K562 (cell line): Measurements from ENCODE around the gene ATP12A. TPM values are rescaled to one million over a fixed set of nuclear protein-coding genes. Genes with fewer than 3 reads are reported as not detected.

Experiments used
- ATAC-seq: fragments of 200-7000 bp; cut with Tn5 transposase; 3 replicates; pipeline ENCODE4 v1.9.1; 2020; ENCODE audit warnings: moderate library complexity
- BruUV-seq: library from RNA; stranded (reverse); fragments of 400-500 nt; replicated peaks from 2 replicates; lab custom pipeline; 2021; lab: Mats Ljungman, UMichigan
- CTCF ChIA-PET: fragments of 300-600 bp; formaldehyde crosslinking; extraction: SDS; loops from one replicate; lab custom pipeline; 2021; ENCODE audit warnings: low intra/inter-chr PET ratio; lab: Yijun Ruan, JAX
- POLR2A ChIA-PET: fragments of 300-600, 350-650 bp; sonication (Branson Sonifier 250); formaldehyde crosslinking; extraction: SDS; loops from one replicate; lab custom pipeline; 2021; ENCODE audit warnings: antibody characterized with exemption, inconsistent platforms; lab: Yijun Ruan, JAX
- DNase-seq, 4 experiments: peaks; one replicate each; pipeline versions ENCODE4 v3.0.0 to v3.0.0-alpha.2; 2011 to 2018; ENCODE audit warnings: low spot score in 3 of 4, mixed read lengths in 3 of 4; ENCODE audit errors: extremely low read depth in 1 of 4
- FAIRE-seq: peaks from 2 replicates; lab custom pipeline; 2011; peaks lifted over from hg19 to GRCh38; lab: Jason Lieb, UNC
- H2AFZ ChIP-seq: 2 replicates; pipeline ENCODE4 v1.6.0; 2011; ENCODE audit warnings: low read depth, low read length, control low read depth, inconsistent platforms
- H3K27ac ChIP-seq: fragments of 200-600 bp; 3 replicates; pipeline ENCODE4 v1.8.0; 2011; ENCODE audit warnings: low read depth, mild to moderate bottlenecking, control low read depth, inconsistent platforms, low read length, moderate library complexity, mixed read lengths; ENCODE audit errors: extremely low read depth
- H3K27me3 ChIP-seq, 2 experiments: fragments of 300-600 bp in 1 of 2; 2 replicates in 1 of 2; 3 replicates in 1 of 2; pipeline versions ENCODE4 v1.6.0 to v1.8.0; 2011; ENCODE audit warnings: inconsistent platforms in 2 of 2, low read length in 2 of 2, mild to moderate bottlenecking in 1 of 2, mixed read lengths in 1 of 2, moderate library complexity in 1 of 2; ENCODE audit not compliant: control insufficient read depth in 2 of 2, insufficient read depth in 2 of 2
- H3K36me3 ChIP-seq: fragments of 300-600 bp; 3 replicates; pipeline ENCODE4 v1.8.0; 2011; ENCODE audit warnings: mild to moderate bottlenecking, low read length, inconsistent platforms; ENCODE audit not compliant: control insufficient read depth, insufficient read depth
- H3K4me1 ChIP-seq, 2 experiments: fragments of 200-600 bp in 1 of 2; replicated peaks in 1 of 2; 2 replicates in 1 of 2; 3 replicates in 1 of 2; pipeline versions ENCODE4 v1.5.1 to v1.8.0; 2011; ENCODE audit warnings: inconsistent platforms in 2 of 2, low read length in 2 of 2, mild to moderate bottlenecking in 1 of 2, mixed read lengths in 1 of 2, moderate library complexity in 1 of 2; ENCODE audit not compliant: control insufficient read depth in 2 of 2, insufficient read depth in 2 of 2
- H3K4me2 ChIP-seq: 2 replicates; pipeline ENCODE4 v1.6.1; 2011; ENCODE audit warnings: low read length, control low read depth, inconsistent platforms, mixed read lengths; ENCODE audit not compliant: insufficient read depth
- H3K4me3 ChIP-seq: fragments of 200-600 bp; sonication (generic), shearing (Covaris generic); 2 replicates; pipeline ENCODE4 v1.5.1; 2016; ENCODE audit warnings: control low read depth, inconsistent platforms
- H3K79me2 ChIP-seq: fragments of 200-600 bp; 3 replicates; pipeline ENCODE4 v1.8.0; 2011; ENCODE audit warnings: low read length, inconsistent platforms; ENCODE audit not compliant: control insufficient read depth, insufficient read depth
- H3K9ac ChIP-seq, 2 experiments: 2 replicates each; pipeline versions ENCODE4 v1.6.0 to v1.6.1; 2011; ENCODE audit warnings: low read depth in 2 of 2, low read length in 2 of 2, control low read depth in 1 of 2, inconsistent platforms in 1 of 2, mild to moderate bottlenecking in 1 of 2, mixed read lengths in 1 of 2; ENCODE audit not compliant: insufficient read depth in 1 of 2
- H3K9me1 ChIP-seq: one replicate; pipeline ENCODE4 v1.6.0; 2011; ENCODE audit warnings: inconsistent platforms, mild to moderate bottlenecking, low read length, moderate library complexity; ENCODE audit not compliant: control insufficient read depth, insufficient read depth
- H3K9me3 ChIP-seq: replicated peaks from 2 replicates; pipeline ENCODE4 v1.5.1; 2011; ENCODE audit warnings: low read depth, low read length, inconsistent platforms; ENCODE audit not compliant: control insufficient read depth, insufficient read depth
- H4K20me1 ChIP-seq: replicated peaks from 2 replicates; pipeline ENCODE4 v1.6.1; 2011; ENCODE audit warnings: low read length, inconsistent platforms, mixed read lengths; ENCODE audit not compliant: control insufficient read depth, insufficient read depth
- BMI1 ChIP-seq: fragments of 150-350 bp; IDR thresholded peaks from 2 replicates; pipeline ENCODE4 v1.6.1; 2014; ENCODE audit warnings: low read length
- DMBX1 ChIP-seq: fragments of 250-450 bp; sonication (Bioruptor Pico); IDR thresholded peaks from 2 replicates; pipeline ENCODE4 v1.8.0; 2022; ENCODE audit warnings: inconsistent platforms, mild to moderate bottlenecking, moderate library complexity, borderline replicate concordance
- FOXA1 ChIP-seq: fragments of 450-650 bp; IDR thresholded peaks from 2 replicates; pipeline ENCODE4 v1.6.1; 2016; ENCODE audit warnings: mild to moderate bottlenecking, borderline replicate concordance
- MAFG ChIP-seq: fragments of 450-650 bp; conservative IDR thresholded peaks from 2 replicates; pipeline ENCODE4 v1.6.1; 2016; ENCODE audit warnings: missing genetic modification characterization, missing compliant biosample characterization
- SLC30A9 ChIP-seq: fragments of 250-450 bp; sonication (Bioruptor Pico); IDR thresholded peaks from 2 replicates; pipeline ENCODE4 v1.8.0; 2022; ENCODE audit warnings: mild to moderate bottlenecking, moderate library complexity
- SP1 ChIP-seq: sonication (generic); formaldehyde crosslinking; IDR thresholded peaks from 2 replicates; pipeline ENCODE4 v1.8.1; 2022; ENCODE audit warnings: mild to moderate bottlenecking, missing genetic modification reagents
- TCF15 ChIP-seq: fragments of 250-450 bp; sonication (Bioruptor Pico); IDR thresholded peaks from 2 replicates; pipeline ENCODE4 v1.8.0; 2022; ENCODE audit warnings: moderate library complexity, mild to moderate bottlenecking, inconsistent platforms
- ZNF282 ChIP-seq: sonication (generic); formaldehyde crosslinking; IDR thresholded peaks from 2 replicates; pipeline ENCODE4 v1.8.1; 2023; ENCODE audit warnings: missing genetic modification reagents
- ZNF408 ChIP-seq: fragments of 250-450 bp; sonication (Bioruptor Pico); IDR thresholded peaks from 2 replicates; pipeline ENCODE4 v1.4.0; 2020; ENCODE audit warnings: low read depth, mild to moderate bottlenecking, moderate library complexity
- WGBS: fragments of 100-300 bp; shearing (Covaris generic); methylation state at CpG from one replicate; pipeline ENCODE4 v1.1.6; 2016; ENCODE audit warnings: low coverage, mixed read lengths; ENCODE audit not compliant: insufficient coverage; ENCODE audit errors: missing lambda C conversion rate; 5-methylcytosine and 5-hydroxymethylcytosine counted together
- in situ Hi-C: fragments of 300-500 bp; cut with MboI; formaldehyde crosslinking; loops from 4 replicates; pipeline ENCODE4 v1.15.0; 2018; ENCODE audit warnings: inconsistent platforms, mixed read lengths
- intact Hi-C: fragments of 100-400 bp; cut with micrococcal nuclease; formaldehyde crosslinking; loops from 2 replicates; pipeline ENCODE4 v1.14.2; 2022
- polyA plus RNA-seq, 8 experiments: library from polyadenylated mRNA; depleted of rRNA in 4 of 8; stranded (reverse) in 5 of 8; unstranded in 3 of 8; fragments of >200 nt; fragmentation: Nextera tagmentation in 2 of 8; fragmentation: Illumina TruSeq in 1 of 8; extraction: Ambion mirVana in 2 of 8; extraction: Trizol in 1 of 8; gene quantifications; 2 replicates each; pipeline versions ENCODE4 v1.2.1 to v1.2.3, GENCODE V29; 2011 to 2014; ENCODE audit warnings: inconsistent platforms in 1 of 8, missing spikeins in 1 of 8
- total RNA-seq, 7 experiments: library from RNA; depleted of rRNA in 6 of 7; stranded (reverse); fragments of >200 nt in 6 of 7; fragmentation: Illumina TruSeq in 2 of 7; extraction: Trizol in 2 of 7; gene quantifications; 2 replicates each; pipeline versions ENCODE4 v1.2.1 to v1.2.3, GENCODE V29; 2011 to 2021; ENCODE audit warnings: low replicate concordance in 1 of 7
- TF ChIP-seq, protein P1 (sequence below): IDR thresholded peaks from 3 replicates; pipeline ENCODE4 v1.6.1; 2011; ENCODE audit warnings: borderline replicate concordance, mild to moderate bottlenecking, moderate library complexity; ENCODE audit not compliant: insufficient read length; ENCODE audit errors: extremely low read depth

The ATP12A gene
- total and polyA plus RNA-seq, 9 of the 15 experiments (the other 6 are each of a cell fraction or from before 2014, with no cell fraction given), result not detected

DNA sequence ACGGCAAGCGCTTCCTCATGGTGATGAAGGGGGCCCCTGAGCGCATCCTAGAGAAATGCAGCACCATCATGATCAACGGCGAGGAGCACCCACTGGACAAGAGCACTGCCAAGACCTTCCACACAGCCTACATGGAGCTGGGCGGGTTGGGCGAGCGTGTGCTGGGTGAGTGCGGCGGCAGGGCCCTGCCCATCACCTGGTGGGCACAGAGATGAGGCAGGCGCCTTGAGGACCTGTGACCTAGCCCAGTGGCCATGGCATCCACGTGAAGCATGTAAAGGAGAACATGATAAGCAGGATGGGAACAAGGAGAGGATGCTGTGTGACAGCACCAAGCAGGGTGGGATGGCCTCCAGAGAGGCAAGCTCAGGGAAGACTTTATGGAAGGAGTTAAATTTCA, 18.5 kb downstream of the ATP12A start:
- Histone ChIP-seq H2AFZ (no peak overlapping the region), H4K20me1 (no peaks in the 10 kb centered on the region), H3K36me3 (no peaks in the 10 kb centered on the region), H3K4me2 (no peak overlapping the region), H3K27ac (no peak overlapping the region), H3K79me2 (no peaks in the 10 kb centered on the region), H3K4me3 (no peak overlapping the region), H3K27me3 (peaks cover 0 to 19% of the 10 kb centered on the region in 2 experiments; a peak in 2 of 5 replicates), H3K9me1 (no peaks in the 10 kb centered on the region), H3K4me1 (no peaks in the 10 kb centered on the region), H3K9me3 (no peaks in the 10 kb centered on the region), H3K9ac (no peak overlapping the region)
- intact Hi-C loops, result no loop called here
- CTCF ChIA-PET, result no interaction called here
- ATAC-seq (no peak), DNase-seq (no peak), FAIRE-seq (no peak)
- in situ Hi-C loops, result no loop called here
- POLR2A ChIA-PET, result no interaction called here
- TF ChIP-seq, protein P1, sequence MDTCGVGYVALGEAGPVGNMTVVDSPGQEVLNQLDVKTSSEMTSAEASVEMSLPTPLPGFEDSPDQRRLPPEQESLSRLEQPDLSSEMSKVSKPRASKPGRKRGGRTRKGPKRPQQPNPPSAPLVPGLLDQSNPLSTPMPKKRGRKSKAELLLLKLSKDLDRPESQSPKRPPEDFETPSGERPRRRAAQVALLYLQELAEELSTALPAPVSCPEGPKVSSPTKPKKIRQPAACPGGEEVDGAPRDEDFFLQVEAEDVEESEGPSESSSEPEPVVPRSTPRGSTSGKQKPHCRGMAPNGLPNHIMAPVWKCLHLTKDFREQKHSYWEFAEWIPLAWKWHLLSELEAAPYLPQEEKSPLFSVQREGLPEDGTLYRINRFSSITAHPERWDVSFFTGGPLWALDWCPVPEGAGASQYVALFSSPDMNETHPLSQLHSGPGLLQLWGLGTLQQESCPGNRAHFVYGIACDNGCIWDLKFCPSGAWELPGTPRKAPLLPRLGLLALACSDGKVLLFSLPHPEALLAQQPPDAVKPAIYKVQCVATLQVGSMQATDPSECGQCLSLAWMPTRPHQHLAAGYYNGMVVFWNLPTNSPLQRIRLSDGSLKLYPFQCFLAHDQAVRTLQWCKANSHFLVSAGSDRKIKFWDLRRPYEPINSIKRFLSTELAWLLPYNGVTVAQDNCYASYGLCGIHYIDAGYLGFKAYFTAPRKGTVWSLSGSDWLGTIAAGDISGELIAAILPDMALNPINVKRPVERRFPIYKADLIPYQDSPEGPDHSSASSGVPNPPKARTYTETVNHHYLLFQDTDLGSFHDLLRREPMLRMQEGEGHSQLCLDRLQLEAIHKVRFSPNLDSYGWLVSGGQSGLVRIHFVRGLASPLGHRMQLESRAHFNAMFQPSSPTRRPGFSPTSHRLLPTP, result no peak
- TF ChIP-seq FOXA1 (no peak), TCF15 (CRISPR knock-in tag) (no peak), ZNF282 (CRISPR knock-in tag) (no peak), SP1 (CRISPR knock-in tag) (no peak), DMBX1 (CRISPR knock-in tag) (no peak), SLC30A9 (CRISPR knock-in tag) (no peak), BMI1 (no peak), ZNF408 (no peak), MAFG (tag) (no peak)
- no TSS peak for BruUV-seq
- WGBS, result 0% methylated on average over 12 of the region's 12 CpGs
